ENCODE results near the gene PARD3B. TPM values are rescaled to one million over a fixed set of nuclear protein-coding genes. Genes with fewer than 3 reads are reported as not detected.

Gene PARD3B
- total and polyA plus RNA-seq, 2 of the 8 experiments (the other 6 are each of a cell fraction or from before 2014, with no cell fraction given), result 1.2 to 5.7 TPM

DNA sequence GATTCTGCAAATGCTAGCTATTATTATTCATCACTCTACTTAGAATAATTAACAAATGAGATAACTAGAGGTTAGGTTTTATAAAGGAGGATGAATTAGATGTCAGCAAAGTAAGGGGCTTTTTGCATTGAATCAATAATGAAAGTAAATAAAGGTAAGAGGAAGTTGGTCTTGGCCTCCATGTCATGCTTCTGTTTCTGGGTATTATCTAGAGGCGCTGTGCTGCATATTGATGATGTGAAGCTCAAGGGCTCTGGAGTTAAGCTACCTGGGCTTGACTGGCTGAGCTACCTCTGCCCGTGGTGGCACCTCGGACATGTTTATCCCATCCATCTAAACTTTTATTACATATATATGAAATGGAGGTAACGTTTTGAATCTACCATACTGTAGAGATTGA is 350.9 kb downstream of the PARD3B start:
- DNase-seq (ENCODE audit: low read depth in 1 of 2, low spot score in 2 of 2), result no peak
- TF ChIP-seq CREB1 (IDR thresholded peaks at IDR 0.05) (no peak), TCF12 (IDR thresholded peaks at IDR 0.05; ENCODE audit: low read depth, low read length) (no peak), RFX5 (IDR thresholded peaks at IDR 0.05; ENCODE audit: borderline replicate concordance, low read depth, low read length) (no peak), POU5F1 (IDR thresholded peaks at IDR 0.05; ENCODE audit: low read depth, low read length) (no peak), CBX8 (IDR thresholded peaks at IDR 0.05; ENCODE audit: borderline replicate concordance, low read depth, low read length) (no peak), TEAD4 (IDR thresholded peaks at IDR 0.05; ENCODE audit: low read depth, low read length) (no peak), GTF2F1 (IDR thresholded peaks at IDR 0.05; ENCODE audit: borderline replicate concordance, low read depth, low read length) (no peak), TAF7 (optimal IDR thresholded peaks at IDR 0.05; ENCODE audit: borderline replicate concordance, low read depth, low read length) (no peak), SRF (IDR thresholded peaks at IDR 0.05; ENCODE audit: low read depth, low read length) (no peak), SIN3A (conservative IDR thresholded peaks at IDR 0.05 in 1 of 2, IDR thresholded peaks at IDR 0.05 in 1 of 2; ENCODE audit: low read depth in 1 of 2, low read length in 2 of 2) (no peak), SP2 (IDR thresholded peaks at IDR 0.05; ENCODE audit: low read length) (no peak), POLR2AphosphoS5 (IDR thresholded peaks at IDR 0.05; ENCODE audit: low read depth, low read length) (no peak), BCL11A (IDR thresholded peaks at IDR 0.05; ENCODE audit: low read depth in 2 of 2, low read length in 2 of 2) (no peak), KDM4A (IDR thresholded peaks at IDR 0.05; ENCODE audit: low read depth, low read length, severe bottlenecking) (no peak)

More for the DNA sequence above, 350.9 kb downstream of the PARD3B start:
- Histone ChIP-seq H3K4me2 (ENCODE audit: insufficient read depth in 1 of 2, low read depth in 2 of 2, low read length in 2 of 2) (no peak overlapping the region), H3K23ac (ENCODE audit: insufficient read length) (no peak overlapping the region), H3K4ac (replicated peaks; ENCODE audit: insufficient read length, low read depth, low read length) (no peak overlapping the region), H2AK5ac (ENCODE audit: low read depth, low read length) (no peak overlapping the region), H3K36me3 (ENCODE audit: control insufficient read depth in 2 of 4, insufficient read depth in 4 of 4, low read length in 3 of 4) (no peaks in the 10 kb centered on the region), H3K56ac (replicated peaks; ENCODE audit: insufficient read length, low read depth, low read length) (no peak overlapping the region), H3K79me2 (ENCODE audit: control insufficient read depth in 1 of 2, insufficient read depth in 2 of 2, low read length in 2 of 2) (no peaks in the 10 kb centered on the region), H4K91ac (replicated peaks; ENCODE audit: insufficient read length, low read length) (no peak overlapping the region), H3K27me3 (replicated peaks in 1 of 4; ENCODE audit: control insufficient read depth in 3 of 4, extremely low read depth in 1 of 4, insufficient read depth in 3 of 4, low read length in 3 of 4) (no peaks in the 10 kb centered on the region), H2BK15ac (ENCODE audit: low read length) (no peak overlapping the region), H3K14ac (ENCODE audit: insufficient read length) (no peak overlapping the region), H4K20me1 (replicated peaks in 1 of 2; ENCODE audit: control insufficient read depth in 1 of 2, insufficient read depth in 2 of 2, low read length in 2 of 2) (no peaks in the 10 kb centered on the region), H3K79me1 (ENCODE audit: low read depth, low read length) (no peaks in the 10 kb centered on the region), H2BK5ac (ENCODE audit: low read depth, low read length) (no peak overlapping the region), H3K9ac (replicated peaks in 1 of 4; ENCODE audit: extremely low read depth in 1 of 4, low read depth in 3 of 4, low read length in 3 of 4) (no peak overlapping the region), H2BK12ac (ENCODE audit: low read depth, low read length) (no peak overlapping the region), H3K4me1 (replicated peaks in 1 of 4; ENCODE audit: control insufficient read depth in 3 of 4, insufficient read depth in 4 of 4, low read length in 3 of 4) (no peaks in the 10 kb centered on the region), H3K18ac (ENCODE audit: extremely low read depth, low read length) (no peak overlapping the region), H2BK20ac (ENCODE audit: low read length) (no peak overlapping the region), H3K23me2 (ENCODE audit: low read depth, low read length) (peaks cover 2% of the 10 kb centered on the region; the same call in 1 of the 2 replicates), H2BK120ac (replicated peaks; ENCODE audit: low read depth, low read length) (no peak overlapping the region), H2AFZ (ENCODE audit: low read length) (no peak overlapping the region), H4K5ac (ENCODE audit: insufficient read length, low read depth, low read length) (no peak overlapping the region), H3K27ac (ENCODE audit: low read depth, low read length) (no peak overlapping the region), H3K4me3 (ENCODE audit: extremely low read depth in 1 of 4, insufficient read depth in 2 of 4, low read depth in 3 of 4, low read length in 4 of 4) (no peak overlapping the region), H4K8ac (ENCODE audit: extremely low read depth, insufficient read depth, low read length) (no peak overlapping the region), H3K9me3 (ENCODE audit: insufficient read depth in 2 of 2, low read depth in 1 of 2, low read length in 1 of 2) (0 out of 4 replicates have a peak, but pooled peaks cover 0 to 2% of the 10 kb centered on the region in 2 experiments)
- no peak for FAIRE-seq
- ChIA-PET POLR2A (ENCODE audit: partially characterized antibody) (no interaction called here), CTCF (ENCODE audit: partially characterized antibody) (interaction anchor here (0.7 to 1.6 kb wide), 6 partner anchors 11 to 783 kb away, joined by 3 to 5 read pairs (median 4); no protein-coding TSS in a partner anchor)
- WGBS, 2 experiments (ENCODE audit: extremely low coverage in 1 of 2, insufficient coverage in 1 of 2, insufficient read length in 1 of 2, insufficient replicate concordance in 2 of 2, low coverage in 1 of 2, low lambda C conversion rate in 2 of 2, missing lambda C conversion rate in 1 of 2), result 89% methylated on average over 4 of the region's 4 CpGs; no CpG with 5 or more reads in 1 of the 2 experiments

Data from H1 (cell line).